HFFc6 (cell line): ENCODE results near the gene KLHL22. TPM values are rescaled to one million over a fixed set of nuclear protein-coding genes. Genes with fewer than 3 reads are reported as not detected.

Experiments
- DNase-seq: peaks from one replicate; pipeline ENCODE4 v3.0.0-alpha.2; 2018
- H3K27ac Mint-ChIP-seq: 2 replicates; pipeline ENCODE4 v1.8.0; 2020; ENCODE audit warnings: mild to moderate bottlenecking, mixed read lengths
- H3K27me3 Mint-ChIP-seq: 2 replicates; pipeline ENCODE4 v1.8.0; 2021; ENCODE audit warnings: mild to moderate bottlenecking, moderate library complexity, mixed read lengths; ENCODE audit not compliant: insufficient read depth
- H3K36me3 Mint-ChIP-seq: 2 replicates; pipeline ENCODE4 v1.8.0; 2021; ENCODE audit warnings: low read depth, mixed read lengths
- H3K4me1 Mint-ChIP-seq: 2 replicates; pipeline ENCODE4 v1.8.0; 2020; ENCODE audit warnings: low read depth, mixed read lengths
- H3K4me3 Mint-ChIP-seq: 2 replicates; pipeline ENCODE4 v1.8.0; 2020; ENCODE audit warnings: mild to moderate bottlenecking, moderate library complexity, mixed read lengths
- H3K9me3 Mint-ChIP-seq: 2 replicates; pipeline ENCODE4 v1.8.0; 2020; ENCODE audit warnings: mild to moderate bottlenecking, mixed read lengths
- CTCF ChIP-seq: fragments of 200-600 bp; sonication (generic); IDR thresholded peaks from 2 replicates; pipeline ENCODE4 v1.5.0; 2021; ENCODE audit warnings: antibody characterized with exemption, mild to moderate bottlenecking
- total RNA-seq, 6 experiments: library from RNA; stranded (reverse); fragmentation: NEBNext Ultra II Directional; extraction: Animal tissue kit (Norgen Biotek cat#: 25700); gene quantifications; 2 replicates in 1 of 6; 3 replicates in 5 of 6; pipeline ENCODE4 v1.2.3, GENCODE V29; 2021

Gene KLHL22
- total RNA-seq, 6 experiments from 2014 or later, result 19.2 to 25.5 (median 21.6) TPM

GRCh38 chr22:20437613-20438426, 57.8 kb downstream of the KLHL22 start, which contains the start of gene SCARF2:
SCARF2 (minus strand) TSS chr22:20437825; CDS start chr22:20437754, 71 bp downstream.
- Mint-ChIP-seq H3K9me3 (no peaks in the 10 kb centered on the region), H3K27me3 (peaks cover 6% of the 10 kb centered on the region), H3K27ac (peak within 1 kb of the TSS; percentile 87), H3K4me1 (peaks cover 46% of the 10 kb centered on the region), H3K36me3 (peaks cover 9% of the 10 kb centered on the region; the same call in 1 of the 2 replicates), H3K4me3 (peak within 1 kb of the TSS; percentile 99)
- no peak for TF ChIP-seq CTCF
- no peak for DNase-seq

- peaks cover 9% of the 10 kb centered on the region; the same call in 1 of the 2 replicates for H3K36me3 Mint-ChIP-seq
- H3K4me1 Mint-ChIP-seq, result peaks cover 41% of the 10 kb centered on the region
- no peak for TF ChIP-seq CTCF
- peak overlapping the region; percentile 87 for H3K27ac Mint-ChIP-seq
- peak overlapping the region; percentile 99 for H3K4me3 Mint-ChIP-seq
- no peak for DNase-seq
- peaks cover 11% of the 10 kb centered on the region for H3K27me3 Mint-ChIP-seq
- no peaks in the 10 kb centered on the region for H3K9me3 Mint-ChIP-seq
Observed at GRCh38 chr22:20436768-20437612, 58.6 kb downstream of the KLHL22 start.

- H3K36me3 Mint-ChIP-seq, result peaks cover 9% of the 10 kb centered on the region; the same call in 1 of the 2 replicates
- no peaks in the 10 kb centered on the region for H3K9me3 Mint-ChIP-seq
- peaks cover 12% of the 10 kb centered on the region for H3K27me3 Mint-ChIP-seq
- H3K4me3 Mint-ChIP-seq, result peak overlapping the region; percentile 99
- TF ChIP-seq CTCF, result 0 out of 2 replicates have a peak, but pooled peaks have one; percentile 11
- H3K27ac Mint-ChIP-seq, result peak overlapping the region; percentile 87
- DNase-seq, result no peak
- peaks cover 41% of the 10 kb centered on the region for H3K4me1 Mint-ChIP-seq
Observed at GRCh38 chr22:20436307-20436767, 59.3 kb downstream of the KLHL22 start.

- H3K27ac Mint-ChIP-seq, result peak overlapping the region; percentile 51
- TF ChIP-seq CTCF, result no peak
- no peak for DNase-seq
- peaks cover 41% of the 10 kb centered on the region for H3K4me1 Mint-ChIP-seq
- H3K9me3 Mint-ChIP-seq, result no peaks in the 10 kb centered on the region
- H3K4me3 Mint-ChIP-seq, result peak overlapping the region; percentile 84
- H3K27me3 Mint-ChIP-seq, result peaks cover 12% of the 10 kb centered on the region
- peaks cover 9% of the 10 kb centered on the region; the same call in 1 of the 2 replicates for H3K36me3 Mint-ChIP-seq
Observed at GRCh38 chr22:20435436-20436306, 59.9 kb downstream of the KLHL22 start.
